ENCODE measurements around the gene ISCA2. TPM values are rescaled to one million over a fixed set of nuclear protein-coding genes. Genes with fewer than 3 reads are reported as not detected.

The ISCA2 gene
- total RNA-seq, 2 experiments from 2014 or later: 38.4 to 50.0 TPM

- no peaks in the 10 kb centered on the region for H3K9me3 ChIP-seq (ENCODE audit: low read length)
- H3K27ac ChIP-seq (ENCODE audit: low read depth, low read length, poor library complexity, severe bottlenecking): no peak overlapping the region
- no peak overlapping the region for H3K4me2 ChIP-seq (ENCODE audit: low read length)
- CTCF ChIA-PET (ENCODE audit: unreplicated experiment): no interaction called here
- no peaks in the 10 kb centered on the region for H3K9me2 ChIP-seq (ENCODE audit: insufficient read depth, low read length)
- no peaks in the 10 kb centered on the region for H3K36me3 ChIP-seq (ENCODE audit: insufficient read depth, low read length)
- intact Hi-C loops (cut with micrococcal nuclease; ENCODE audit: unreplicated experiment): no loop called here
- no peak for DNase-seq (ENCODE audit: low spot score)
- no peak overlapping the region for H3K4me3 ChIP-seq (ENCODE audit: low read depth, low read length, poor library complexity, severe bottlenecking)
- H2AFZ ChIP-seq (ENCODE audit: low read length): no peak overlapping the region
- H3K4me1 ChIP-seq (ENCODE audit: insufficient read depth, low read length, poor library complexity, severe bottlenecking): no peaks in the 10 kb centered on the region
- POLR2A ChIA-PET: no interaction called here
- H3K79me2 ChIP-seq (ENCODE audit: insufficient read depth, low read depth, low read length): no peaks in the 10 kb centered on the region
- TF ChIP-seq EZH2phosphoT487 (IDR thresholded peaks at IDR 0.05; ENCODE audit: borderline replicate concordance, low read depth, low read length) (no peak), CTCF (conservative IDR thresholded peaks at IDR 0.05; ENCODE audit: low read length) (no peak)
- no peaks in the 10 kb centered on the region for H4K20me1 ChIP-seq (ENCODE audit: insufficient read depth, low read length)
- BruUV-seq (replicated peaks): no TSS peak
Measured at GRCh38 chr14:74511966-74512830, 18.6 kb downstream of the ISCA2 start.

DNA sequence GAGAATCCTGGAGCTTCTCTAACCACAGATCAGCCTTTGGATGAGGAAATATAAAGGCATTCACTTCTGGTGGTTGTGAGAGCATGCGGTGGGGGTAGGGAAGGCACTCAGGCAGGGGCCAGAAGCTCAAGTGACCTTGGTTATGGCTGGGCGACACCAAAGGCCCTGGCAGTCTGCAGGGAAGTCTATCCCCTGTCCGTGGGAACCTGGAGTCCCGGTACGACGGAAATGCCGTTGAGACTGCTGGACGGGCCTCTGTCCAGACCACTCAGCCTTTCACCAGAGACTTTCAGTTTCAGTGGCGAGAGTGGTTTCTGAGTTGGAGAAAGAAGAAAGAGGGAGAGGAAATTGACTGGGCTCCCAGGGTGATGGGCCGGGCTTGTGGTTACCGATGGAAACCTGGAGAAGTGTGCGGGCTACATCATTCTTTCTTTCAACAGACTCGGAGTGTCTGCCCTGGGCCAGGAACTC, 20.9 kb downstream of the ISCA2 start:
- intact Hi-C loops (cut with micrococcal nuclease; ENCODE audit: unreplicated experiment): no loop called here
- no peaks in the 10 kb centered on the region for H3K79me2 ChIP-seq (ENCODE audit: insufficient read depth, low read depth, low read length)
- ChIA-PET CTCF (ENCODE audit: unreplicated experiment) (no interaction called here), POLR2A (no interaction called here)
- H2AFZ ChIP-seq (ENCODE audit: low read length): no peak overlapping the region
- H3K36me3 ChIP-seq (ENCODE audit: insufficient read depth, low read length): no peaks in the 10 kb centered on the region
- no peak overlapping the region for H3K27ac ChIP-seq (ENCODE audit: low read depth, low read length, poor library complexity, severe bottlenecking)
- DNase-seq (ENCODE audit: low spot score): no peak
- H3K4me1 ChIP-seq (ENCODE audit: insufficient read depth, low read length, poor library complexity, severe bottlenecking): no peaks in the 10 kb centered on the region
- no peak overlapping the region for H3K4me2 ChIP-seq (ENCODE audit: low read length)
- no peaks in the 10 kb centered on the region for H3K9me3 ChIP-seq (ENCODE audit: low read length)
- no peaks in the 10 kb centered on the region for H3K9me2 ChIP-seq (ENCODE audit: insufficient read depth, low read length)
- no peaks in the 10 kb centered on the region for H4K20me1 ChIP-seq (ENCODE audit: insufficient read depth, low read length)
- no peak overlapping the region for H3K4me3 ChIP-seq (ENCODE audit: low read depth, low read length, poor library complexity, severe bottlenecking)
- TF ChIP-seq CTCF (conservative IDR thresholded peaks at IDR 0.05; ENCODE audit: low read length): no peak
- no TSS peak for BruUV-seq (replicated peaks)

GRCh38 chr14:74515891-74516412, 22.4 kb downstream of the ISCA2 start:
- BruUV-seq (replicated peaks): no TSS peak
- Histone ChIP-seq H3K27ac (ENCODE audit: low read depth, low read length, poor library complexity, severe bottlenecking) (no peak overlapping the region), H3K4me2 (ENCODE audit: low read length) (no peak overlapping the region), H3K79me2 (ENCODE audit: insufficient read depth, low read depth, low read length) (no peaks in the 10 kb centered on the region), H3K4me1 (ENCODE audit: insufficient read depth, low read length, poor library complexity, severe bottlenecking) (no peaks in the 10 kb centered on the region), H4K20me1 (ENCODE audit: insufficient read depth, low read length) (no peaks in the 10 kb centered on the region), H3K9me2 (ENCODE audit: insufficient read depth, low read length) (no peaks in the 10 kb centered on the region), H3K4me3 (ENCODE audit: low read depth, low read length, poor library complexity, severe bottlenecking) (no peak overlapping the region), H3K36me3 (ENCODE audit: insufficient read depth, low read length) (no peaks in the 10 kb centered on the region), H3K9me3 (ENCODE audit: low read length) (no peaks in the 10 kb centered on the region), H2AFZ (ENCODE audit: low read length) (no peak overlapping the region)
- TF ChIP-seq CTCF (conservative IDR thresholded peaks at IDR 0.05; ENCODE audit: low read length): no peak
- TF ChIP-seq EZH2phosphoT487 (IDR thresholded peaks at IDR 0.05; ENCODE audit: borderline replicate concordance, low read depth, low read length): no peak
- no peak for DNase-seq (ENCODE audit: low spot score)
- intact Hi-C loops (cut with micrococcal nuclease; ENCODE audit: unreplicated experiment): no loop called here
- CTCF ChIA-PET (ENCODE audit: unreplicated experiment): no interaction called here
- POLR2A ChIA-PET: interaction anchor here (0.7 kb wide), 1 partner anchor 10 kb away, joined by 3 read pairs; no protein-coding TSS in a partner anchor

All from OCI-LY7 (cell line).